MM.1S (cell line): ENCODE data around the gene RSU1.

ENCODE experiments used
- DNase-seq: peaks from one replicate; pipeline ENCODE4 v3.0.0-alpha.2; 2015
- H2AFZ ChIP-seq: fragments of 300-600 bp; sonication (generic); 2 replicates; pipeline ENCODE4 v1.6.0; 2016; ENCODE audit warnings: antibody characterized with exemption, low read length
- H3F3A ChIP-seq: fragments of 300-600 bp; sonication (generic); 2 replicates; pipeline ENCODE4 v1.6.1; 2016; ENCODE audit warnings: mild to moderate bottlenecking, antibody characterized with exemption, low read length, moderate library complexity, mixed read lengths; ENCODE audit not compliant: insufficient read depth
- H3K27ac ChIP-seq: fragments of 300-600 bp; sonication (generic); 2 replicates; pipeline ENCODE4 v1.5.1; 2016; ENCODE audit warnings: mild to moderate bottlenecking, low read length
- H3K27me3 ChIP-seq: fragments of 300-600 bp; sonication (generic); replicated peaks from 2 replicates; pipeline ENCODE4 v1.6.0; 2016; ENCODE audit warnings: low read length; ENCODE audit not compliant: insufficient read depth
- H3K36me3 ChIP-seq: fragments of 300-600 bp; sonication (generic); replicated peaks from 2 replicates; pipeline ENCODE4 v1.6.1; 2016; ENCODE audit warnings: mild to moderate bottlenecking, low read length, mixed read lengths; ENCODE audit not compliant: insufficient read depth
- H3K4me1 ChIP-seq: fragments of 300-600 bp; sonication (generic); 2 replicates; pipeline ENCODE4 v1.6.1; 2016; ENCODE audit warnings: low read length, mixed read lengths
- H3K4me2 ChIP-seq: fragments of 300-600 bp; sonication (generic); 2 replicates; pipeline ENCODE4 v1.6.0; 2016; ENCODE audit warnings: low read depth, low read length
- H3K4me3 ChIP-seq: fragments of 300-600 bp; sonication (generic); 2 replicates; pipeline ENCODE4 v1.5.1; 2016; ENCODE audit warnings: low read length, mixed read lengths
- H3K79me2 ChIP-seq: fragments of 300-600 bp; sonication (generic); 2 replicates; pipeline ENCODE4 v1.6.1; 2016; ENCODE audit warnings: mixed run types, low read length, mixed read lengths
- H3K9ac ChIP-seq: fragments of 300-600 bp; sonication (generic); 2 replicates; pipeline ENCODE4 v1.6.1; 2016; ENCODE audit warnings: low read length, mixed read lengths
- H3K9me2 ChIP-seq: fragments of 300-600 bp; sonication (generic); replicated peaks from 2 replicates; pipeline ENCODE4 v1.6.1; 2016; ENCODE audit warnings: mild to moderate bottlenecking, low read length, mixed read lengths; ENCODE audit not compliant: insufficient read depth
- H3K9me3 ChIP-seq: fragments of 300-600 bp; sonication (generic); replicated peaks from 2 replicates; pipeline ENCODE4 v1.6.1; 2016; ENCODE audit warnings: mild to moderate bottlenecking, low read length, mixed read lengths; ENCODE audit not compliant: insufficient read depth
- H4K20me1 ChIP-seq: fragments of 300-600 bp; sonication (generic); 2 replicates; pipeline ENCODE4 v1.6.1; 2016; ENCODE audit warnings: mild to moderate bottlenecking, low read length, moderate library complexity, mixed read lengths; ENCODE audit not compliant: insufficient read depth
- CTCF ChIP-seq: fragments of 300-600 bp; sonication (generic); IDR thresholded peaks from 2 replicates; pipeline ENCODE4 v1.5.1; 2016; ENCODE audit warnings: antibody characterized with exemption, low read length, mixed read lengths
- EZH2 ChIP-seq: fragments of 300-600 bp; sonication (generic); optimal IDR thresholded peaks from 2 replicates; pipeline ENCODE3; 2017; ENCODE audit warnings: low read depth, mild to moderate bottlenecking, antibody characterized with exemption, low read length, mixed read lengths
- EZH2phosphoT487 ChIP-seq: fragments of 300-600 bp; sonication (generic); IDR thresholded peaks from 2 replicates; pipeline ENCODE4 v1.6.1; 2018; ENCODE audit warnings: antibody characterized with exemption, low read length

The RSU1 gene

GRCh38 chr10:16856092-16856491, 38.9 kb upstream of the RSU1 start:
- no peaks in the 10 kb centered on the region for H4K20me1 ChIP-seq
- no peaks in the 10 kb centered on the region for H3K36me3 ChIP-seq
- H3K4me3 ChIP-seq = no peak overlapping the region
- H3K9me3 ChIP-seq = no peaks in the 10 kb centered on the region
- no peaks in the 10 kb centered on the region for H3K79me2 ChIP-seq
- TF ChIP-seq EZH2 (no peak), EZH2phosphoT487 (no peak), CTCF (no peak)
- H3F3A ChIP-seq = no peaks in the 10 kb centered on the region
- no peak overlapping the region for H3K9ac ChIP-seq
- H3K4me2 ChIP-seq = no peak overlapping the region
- no peak for DNase-seq
- H2AFZ ChIP-seq = no peak overlapping the region
- no peaks in the 10 kb centered on the region for H3K27me3 ChIP-seq
- H3K9me2 ChIP-seq = no peaks in the 10 kb centered on the region
- no peaks in the 10 kb centered on the region for H3K4me1 ChIP-seq
- no peak overlapping the region for H3K27ac ChIP-seq

GRCh38 chr10:16854623-16855022, 37.4 kb upstream of the RSU1 start:
- H3K9me2 ChIP-seq = no peaks in the 10 kb centered on the region
- TF ChIP-seq EZH2 (no peak), EZH2phosphoT487 (no peak), CTCF (no peak)

GRCh38 chr10:16853809-16854208, 36.6 kb upstream of the RSU1 start:
- Histone ChIP-seq H3K4me2 (no peak overlapping the region), H3K36me3 (no peaks in the 10 kb centered on the region)

More at GRCh38 chr10:16854623-16855022, 37.4 kb upstream of the RSU1 start:
- H4K20me1 ChIP-seq = no peaks in the 10 kb centered on the region
- H3K4me3 ChIP-seq = no peak overlapping the region
- H3K27ac ChIP-seq = no peak overlapping the region
- H2AFZ ChIP-seq = no peak overlapping the region
- no peaks in the 10 kb centered on the region for H3K4me1 ChIP-seq
- no peak for DNase-seq
- no peaks in the 10 kb centered on the region for H3K79me2 ChIP-seq
- H3K4me2 ChIP-seq = no peak overlapping the region
- H3K36me3 ChIP-seq = no peaks in the 10 kb centered on the region
- no peaks in the 10 kb centered on the region for H3K9me3 ChIP-seq
- H3K27me3 ChIP-seq = no peaks in the 10 kb centered on the region
- H3K9ac ChIP-seq = no peak overlapping the region
- H3F3A ChIP-seq = no peaks in the 10 kb centered on the region

More at GRCh38 chr10:16853809-16854208, 36.6 kb upstream of the RSU1 start:
- Histone ChIP-seq H3K9me2 (no peaks in the 10 kb centered on the region), H3K79me2 (no peaks in the 10 kb centered on the region), H2AFZ (no peak overlapping the region), H3F3A (no peaks in the 10 kb centered on the region), H3K9me3 (no peaks in the 10 kb centered on the region), H4K20me1 (no peaks in the 10 kb centered on the region), H3K9ac (no peak overlapping the region), H3K4me3 (no peak overlapping the region), H3K27me3 (no peaks in the 10 kb centered on the region), H3K27ac (no peak overlapping the region), H3K4me1 (no peaks in the 10 kb centered on the region)
- TF ChIP-seq EZH2phosphoT487 (no peak), EZH2 (no peak), CTCF (no peak)
- no peak for DNase-seq
